D721Med (cell line): ENCODE data around the gene AKR1B15.
"Not testable (repeated sequence)": the region's sequence is repeated elsewhere in the genome, so short reads cannot be mapped to it uniquely, and the experiment has no call there.

ENCODE experiments used
- DNase-seq: peaks from one replicate; pipeline ENCODE4 v3.0.0; 2011; ENCODE audit warnings: low spot score; ENCODE audit not compliant: insufficient read length
- FAIRE-seq: peaks from 2 replicates; lab custom pipeline; 2011; peaks lifted over from hg19 to GRCh38; lab: Jason Lieb, UNC
- TF ChIP-seq, protein P1 (sequence below): IDR thresholded peaks from 2 replicates; pipeline ENCODE4 v1.5.1; 2012; ENCODE audit warnings: mild to moderate bottlenecking, control low read depth; ENCODE audit not compliant: insufficient read depth; ENCODE audit errors: missing control alignments

AKR1B15 gene

DNA sequence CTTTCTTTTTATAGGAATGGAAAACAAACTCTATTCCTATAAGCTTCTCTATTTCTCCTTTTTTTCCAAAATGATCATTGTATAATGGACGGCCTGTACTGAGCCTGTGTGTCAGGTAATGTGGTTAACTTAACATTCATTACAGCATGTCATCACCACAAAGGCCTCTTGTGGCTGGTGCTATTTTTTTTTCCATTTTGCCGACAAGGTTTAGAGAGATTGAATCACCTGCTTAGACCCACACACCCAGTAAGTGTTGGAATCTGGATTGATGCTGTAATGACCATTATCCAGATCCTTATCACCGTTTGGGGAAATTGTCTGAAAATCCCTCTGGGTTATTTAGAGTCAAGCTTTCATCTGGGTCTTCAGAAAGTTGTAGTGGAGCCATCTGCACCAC lies 18.5 kb downstream of the AKR1B15 start:
- FAIRE-seq (no peak), DNase-seq (no peak)
- TF ChIP-seq, protein P1, sequence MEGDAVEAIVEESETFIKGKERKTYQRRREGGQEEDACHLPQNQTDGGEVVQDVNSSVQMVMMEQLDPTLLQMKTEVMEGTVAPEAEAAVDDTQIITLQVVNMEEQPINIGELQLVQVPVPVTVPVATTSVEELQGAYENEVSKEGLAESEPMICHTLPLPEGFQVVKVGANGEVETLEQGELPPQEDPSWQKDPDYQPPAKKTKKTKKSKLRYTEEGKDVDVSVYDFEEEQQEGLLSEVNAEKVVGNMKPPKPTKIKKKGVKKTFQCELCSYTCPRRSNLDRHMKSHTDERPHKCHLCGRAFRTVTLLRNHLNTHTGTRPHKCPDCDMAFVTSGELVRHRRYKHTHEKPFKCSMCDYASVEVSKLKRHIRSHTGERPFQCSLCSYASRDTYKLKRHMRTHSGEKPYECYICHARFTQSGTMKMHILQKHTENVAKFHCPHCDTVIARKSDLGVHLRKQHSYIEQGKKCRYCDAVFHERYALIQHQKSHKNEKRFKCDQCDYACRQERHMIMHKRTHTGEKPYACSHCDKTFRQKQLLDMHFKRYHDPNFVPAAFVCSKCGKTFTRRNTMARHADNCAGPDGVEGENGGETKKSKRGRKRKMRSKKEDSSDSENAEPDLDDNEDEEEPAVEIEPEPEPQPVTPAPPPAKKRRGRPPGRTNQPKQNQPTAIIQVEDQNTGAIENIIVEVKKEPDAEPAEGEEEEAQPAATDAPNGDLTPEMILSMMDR: no peak

DNA sequence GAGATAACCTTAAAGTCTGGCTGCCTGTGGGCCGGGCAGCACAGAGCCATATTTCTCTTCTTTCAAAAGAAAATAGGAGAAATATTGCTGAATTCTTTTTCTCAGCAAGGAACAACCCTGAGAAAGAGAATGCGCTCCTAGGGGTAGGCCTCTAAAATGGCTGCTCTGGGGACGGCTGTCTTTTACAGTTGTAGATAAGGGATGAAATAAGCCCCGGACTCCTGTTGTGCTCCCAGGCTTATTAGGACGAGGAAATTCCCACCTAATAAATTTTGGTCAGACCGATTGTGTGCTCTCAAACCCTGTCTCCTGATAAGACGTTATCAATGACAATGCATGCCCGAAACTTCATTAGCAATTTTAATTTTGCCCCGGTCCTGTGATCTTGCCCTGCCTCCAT lies 21.1 kb downstream of the AKR1B15 start:
- not testable (repeated sequence) for FAIRE-seq, DNase-seq

DNA sequence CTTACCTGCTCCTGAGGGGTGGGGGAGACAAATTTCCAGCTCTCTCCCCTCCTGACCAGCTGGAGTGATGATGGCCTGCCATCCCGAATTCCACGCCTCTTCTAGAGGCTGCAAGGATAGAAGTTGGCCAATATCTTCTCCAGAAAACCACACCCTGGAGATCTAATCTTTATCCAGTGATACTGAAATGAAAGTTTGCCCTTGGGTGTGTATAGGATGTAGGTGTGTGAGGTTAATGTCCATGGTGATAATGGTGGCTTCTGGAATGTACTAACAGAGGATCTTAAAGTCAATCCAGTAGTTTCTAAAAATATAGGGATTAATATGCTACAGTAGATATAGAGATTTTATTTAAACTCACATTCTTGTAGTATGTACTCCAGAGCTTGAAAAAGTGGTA lies 22.2 kb downstream of the AKR1B15 start:
- FAIRE-seq (no peak), DNase-seq (no peak)
- TF ChIP-seq, protein P1: no peak

DNA sequence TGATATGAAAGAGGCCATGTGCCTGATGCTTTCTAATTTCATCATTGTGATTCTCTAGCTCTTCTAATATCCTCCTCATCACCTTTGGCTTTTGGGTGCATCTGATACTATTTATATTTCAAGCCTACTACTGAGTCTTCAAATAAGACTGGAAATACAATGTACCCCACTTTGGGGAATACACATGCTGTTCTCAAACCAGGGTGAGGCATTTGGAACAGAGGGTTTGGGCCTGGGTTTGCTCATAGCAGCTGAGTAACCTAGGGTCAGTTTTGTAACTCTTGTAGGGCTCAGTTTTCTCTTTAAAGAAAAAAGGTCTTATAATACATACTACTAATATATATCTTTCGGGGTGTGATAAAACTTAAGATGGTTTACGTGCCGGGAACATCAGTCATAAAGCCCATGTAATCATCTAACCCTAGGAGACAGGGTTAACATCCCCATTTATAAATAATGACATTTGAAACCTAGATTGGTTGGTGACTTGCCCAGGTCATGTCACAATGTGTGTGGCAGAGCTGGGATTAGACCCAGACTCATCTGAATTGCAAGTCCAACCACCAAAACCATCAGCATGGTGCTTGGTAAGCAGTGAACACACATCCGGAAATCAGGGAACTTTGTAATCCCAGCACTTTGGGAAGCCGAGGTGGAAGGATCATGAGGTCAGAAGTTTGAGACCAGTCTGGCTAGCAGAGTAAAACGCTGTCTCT lies 23.0 kb downstream of the AKR1B15 start:
- FAIRE-seq: no peak
- no peak for DNase-seq
- TF ChIP-seq, protein P1: no peak

DNA sequence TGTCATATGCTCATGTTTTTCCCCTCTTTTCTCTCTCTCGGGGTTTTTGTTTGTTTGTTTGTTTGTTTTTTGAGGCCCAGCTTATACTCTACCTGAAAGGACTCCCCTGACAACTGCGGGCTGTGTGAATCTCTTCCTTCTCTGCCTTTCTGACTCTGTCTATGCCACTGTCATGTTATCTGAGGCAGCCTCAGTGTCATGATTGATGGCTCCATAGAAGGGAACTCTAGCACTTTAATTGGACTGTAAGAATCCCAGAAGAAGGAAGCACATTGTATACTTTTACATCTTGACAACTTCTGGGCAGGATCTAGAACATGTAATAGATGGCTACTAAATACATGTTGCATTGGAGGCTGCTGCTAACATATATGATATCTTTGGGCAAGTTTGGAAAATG lies 25.4 kb downstream of the AKR1B15 start:
- no peak for DNase-seq
- TF ChIP-seq, protein P1: no peak
- no peak for FAIRE-seq

DNA sequence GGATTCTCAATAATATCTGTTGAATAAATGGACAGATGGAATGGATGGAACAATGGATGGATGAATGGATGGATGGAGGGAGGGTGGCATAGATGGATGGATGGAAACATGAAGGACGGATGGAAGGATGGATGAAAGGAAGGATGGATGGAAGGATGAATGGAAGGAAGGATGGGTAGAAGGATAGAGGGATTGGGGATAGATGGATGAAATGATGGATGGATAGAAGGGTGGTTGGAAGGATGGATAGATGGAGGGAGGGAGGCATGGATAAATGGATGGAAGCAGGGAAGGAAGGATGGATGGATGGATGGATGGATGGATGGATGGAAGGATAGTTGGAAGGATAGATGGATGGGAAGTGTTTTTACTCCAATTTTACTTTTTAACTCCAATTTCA lies 35.4 kb downstream of the AKR1B15 start:
- FAIRE-seq (no peak), DNase-seq (no peak)
- TF ChIP-seq, protein P1: no peak

DNA sequence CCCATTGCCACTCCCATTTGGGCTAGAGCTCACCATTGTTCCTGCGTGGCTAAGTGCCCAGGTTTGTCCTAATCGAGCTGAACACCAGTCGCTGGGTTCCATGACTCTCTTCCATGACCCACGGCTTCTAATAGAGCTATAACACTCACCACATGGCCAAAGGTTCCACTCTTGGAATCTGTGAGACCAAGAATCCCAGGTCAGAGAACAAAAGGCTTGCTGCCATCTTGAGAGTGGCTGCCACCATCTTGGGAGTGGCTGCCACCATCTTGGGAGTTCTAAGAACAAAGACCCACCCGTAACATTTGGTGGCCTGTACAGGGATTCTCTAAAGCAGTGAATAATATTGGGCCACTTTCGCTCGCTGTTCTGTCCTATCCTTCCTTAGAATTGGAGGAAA lies 37.0 kb downstream of the AKR1B15 start:
- DNase-seq (no peak), FAIRE-seq (no peak)
- TF ChIP-seq, protein P1: no peak
